ENCODE measurements around the gene B4GALNT2.

DNA sequence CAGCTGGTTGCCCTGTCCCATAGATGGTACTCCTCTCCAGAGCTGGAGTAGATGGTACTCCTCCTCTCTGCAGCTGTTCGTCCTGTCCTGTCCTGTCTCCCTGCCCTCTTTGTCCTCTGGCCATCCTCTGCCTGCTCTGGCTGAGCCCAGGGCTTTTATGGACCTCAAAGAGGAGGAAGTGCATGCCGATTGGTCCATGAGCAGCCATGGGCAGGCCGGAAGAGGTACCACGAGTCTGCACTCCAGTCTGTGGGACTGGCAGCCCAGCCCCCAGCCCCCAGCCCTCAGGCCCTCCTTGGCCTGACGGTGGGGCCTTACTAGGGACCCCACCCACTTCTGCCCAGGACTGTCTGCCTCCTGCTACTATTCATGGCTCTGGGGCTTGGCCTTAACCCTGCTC is 50.8 kb downstream of the B4GALNT2 start:
- TF ChIP-seq, protein P1, sequence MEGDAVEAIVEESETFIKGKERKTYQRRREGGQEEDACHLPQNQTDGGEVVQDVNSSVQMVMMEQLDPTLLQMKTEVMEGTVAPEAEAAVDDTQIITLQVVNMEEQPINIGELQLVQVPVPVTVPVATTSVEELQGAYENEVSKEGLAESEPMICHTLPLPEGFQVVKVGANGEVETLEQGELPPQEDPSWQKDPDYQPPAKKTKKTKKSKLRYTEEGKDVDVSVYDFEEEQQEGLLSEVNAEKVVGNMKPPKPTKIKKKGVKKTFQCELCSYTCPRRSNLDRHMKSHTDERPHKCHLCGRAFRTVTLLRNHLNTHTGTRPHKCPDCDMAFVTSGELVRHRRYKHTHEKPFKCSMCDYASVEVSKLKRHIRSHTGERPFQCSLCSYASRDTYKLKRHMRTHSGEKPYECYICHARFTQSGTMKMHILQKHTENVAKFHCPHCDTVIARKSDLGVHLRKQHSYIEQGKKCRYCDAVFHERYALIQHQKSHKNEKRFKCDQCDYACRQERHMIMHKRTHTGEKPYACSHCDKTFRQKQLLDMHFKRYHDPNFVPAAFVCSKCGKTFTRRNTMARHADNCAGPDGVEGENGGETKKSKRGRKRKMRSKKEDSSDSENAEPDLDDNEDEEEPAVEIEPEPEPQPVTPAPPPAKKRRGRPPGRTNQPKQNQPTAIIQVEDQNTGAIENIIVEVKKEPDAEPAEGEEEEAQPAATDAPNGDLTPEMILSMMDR (IDR thresholded peaks at IDR 0.05; ENCODE audit: borderline replicate concordance, extremely low read depth, low read length, poor library complexity, severe bottlenecking), result no peak
- TF ChIP-seq EZH2 (IDR thresholded peaks at IDR 0.05; ENCODE audit: borderline replicate concordance, low read depth, low read length, severe bottlenecking), result no peak

Data from DND-41 (cell line).